Transverse colon (tissue), 4 donors: ENCODE measurements around the gene SASH1. TPM values are rescaled to one million over a fixed set of nuclear protein-coding genes. Genes with fewer than 3 reads are reported as not detected.

ENCODE experiments used
- DNase-seq: peaks from one replicate; pipeline ENCODE4 v3.0.0-alpha.2; 2019
- H3K27ac ChIP-seq, 4 donors: fragments of 200-600 bp; sonication (generic); 2 replicates each; pipeline ENCODE4 v1.5.1; 2016 to 2018; ENCODE audit warnings: inconsistent platforms in 4 of 4
- H3K27me3 ChIP-seq: fragments of 200-600 bp; sonication (generic); 2 replicates; pipeline ENCODE4 v1.5.1; 2017; ENCODE audit warnings: inconsistent platforms
- H3K36me3 ChIP-seq, 4 donors: fragments of 200-600 bp; sonication (generic); 2 replicates each; pipeline ENCODE4 v1.5.1; 2017 to 2019; ENCODE audit warnings: inconsistent platforms in 4 of 4
- H3K4me1 ChIP-seq, 4 donors: fragments of 200-600 bp; sonication (generic); 2 replicates each; pipeline ENCODE4 v1.5.1; 2017 to 2020; ENCODE audit warnings: inconsistent platforms in 4 of 4
- H3K4me3 ChIP-seq, 4 donors: fragments of 200-600 bp; sonication (generic); 1 replicate in 1 of 4; 2 replicates in 3 of 4; pipeline versions ENCODE4 v1.5.1 to v1.6.1; 2017 to 2019; ENCODE audit warnings: inconsistent platforms in 4 of 4
- H3K9me3 ChIP-seq, 2 donors: fragments of 200-600 bp; sonication (generic); 2 replicates each; pipeline ENCODE4 v1.5.1; 2017 to 2019; ENCODE audit warnings: inconsistent platforms in 2 of 2
- EP300 ChIP-seq: sonication (generic); formaldehyde crosslinking; IDR thresholded peaks from one replicate; pipeline ENCODE4 v1.6.1; 2017; ENCODE audit warnings: antibody characterized with exemption, low read depth
- POLR2A ChIP-seq: fragments of 450-650 bp; IDR thresholded peaks from one replicate; pipeline ENCODE4 v1.6.1; 2016; ENCODE audit warnings: antibody characterized with exemption, mild to moderate bottlenecking, moderate library complexity
- POLR2AphosphoS5 ChIP-seq, 3 donors: sonication (generic); formaldehyde crosslinking; IDR thresholded peaks; one replicate each; pipeline ENCODE4 v1.6.1; 2016; ENCODE audit warnings: antibody characterized with exemption in 3 of 3
- WGBS, 2 donors: methylation state at CpG; one replicate each; pipeline ENCODE4 v1.1.5; 2018; ENCODE audit warnings: low coverage in 1 of 2; 5-methylcytosine and 5-hydroxymethylcytosine counted together
- in situ Hi-C, 4 donors: fragments of 200-750 bp; cut with MboI; loops; one replicate each; pipeline versions ENCODE4 v1.15.0 to v1.15.1; 2017; ENCODE audit warnings: low sequenced_read_pairs in 3 of 4, low pct_ligation_motif_present in 1 of 4, low pct_unique_long_range_greater_than_20kb in 1 of 4
- intact Hi-C: fragments of 100-400 bp; cut with DNase I; formaldehyde crosslinking; loops from one replicate; pipeline ENCODE4 v1.15.1; 2023; ENCODE audit warnings: low total_unique reads
- total RNA-seq, 4 donors: library from RNA; depleted of rRNA; stranded (reverse); fragments of >200 nt; gene quantifications; one replicate each; pipeline ENCODE4 v1.1.0, GENCODE V29; 2016
- TF ChIP-seq, protein P1 (sequence below), 5 experiments: fragments of 200-600 bp in 3 of 5; fragments of 450-650 bp in 2 of 5; sonication (generic) in 3 of 5; IDR thresholded peaks; 1 replicate in 2 of 5; 2 replicates in 3 of 5; pipeline ENCODE4 v1.5.1; 2016 to 2017; ENCODE audit warnings: antibody characterized with exemption in 5 of 5, inconsistent platforms in 3 of 5, mild to moderate bottlenecking in 2 of 5, moderate library complexity in 1 of 5

Gene SASH1
- total RNA-seq, 4 donors from 2014 or later: 16.5 to 71.6 (median 28.7) TPM

- Histone ChIP-seq H3K36me3 (no peaks in the 10 kb centered on the region), H3K9me3 (no peaks in the 10 kb centered on the region), H3K27ac (no peak overlapping the region), H3K4me1 (peaks cover 0 to 6% (median 0%) of the 10 kb centered on the region in 4 donors), H3K4me3 (no peak overlapping the region), H3K27me3 (no peaks in the 10 kb centered on the region)
- intact Hi-C loops: no loop called here
- no peak for TF ChIP-seq EP300
- no peak for TF ChIP-seq POLR2A
- no peak for TF ChIP-seq POLR2AphosphoS5 (IDR thresholded peaks at IDR 0.05)
- TF ChIP-seq, protein P1, sequence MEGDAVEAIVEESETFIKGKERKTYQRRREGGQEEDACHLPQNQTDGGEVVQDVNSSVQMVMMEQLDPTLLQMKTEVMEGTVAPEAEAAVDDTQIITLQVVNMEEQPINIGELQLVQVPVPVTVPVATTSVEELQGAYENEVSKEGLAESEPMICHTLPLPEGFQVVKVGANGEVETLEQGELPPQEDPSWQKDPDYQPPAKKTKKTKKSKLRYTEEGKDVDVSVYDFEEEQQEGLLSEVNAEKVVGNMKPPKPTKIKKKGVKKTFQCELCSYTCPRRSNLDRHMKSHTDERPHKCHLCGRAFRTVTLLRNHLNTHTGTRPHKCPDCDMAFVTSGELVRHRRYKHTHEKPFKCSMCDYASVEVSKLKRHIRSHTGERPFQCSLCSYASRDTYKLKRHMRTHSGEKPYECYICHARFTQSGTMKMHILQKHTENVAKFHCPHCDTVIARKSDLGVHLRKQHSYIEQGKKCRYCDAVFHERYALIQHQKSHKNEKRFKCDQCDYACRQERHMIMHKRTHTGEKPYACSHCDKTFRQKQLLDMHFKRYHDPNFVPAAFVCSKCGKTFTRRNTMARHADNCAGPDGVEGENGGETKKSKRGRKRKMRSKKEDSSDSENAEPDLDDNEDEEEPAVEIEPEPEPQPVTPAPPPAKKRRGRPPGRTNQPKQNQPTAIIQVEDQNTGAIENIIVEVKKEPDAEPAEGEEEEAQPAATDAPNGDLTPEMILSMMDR (IDR thresholded peaks at IDR 0.05): no peak
- no peak for DNase-seq
- WGBS, 2 donors: 92 to 93% methylated on average over 2 to 7 of the region's 7 CpGs
- in situ Hi-C loops: no loop called here
Measured at GRCh38 chr6:148431840-148432239, 89.2 kb downstream of the SASH1 start.

DNA sequence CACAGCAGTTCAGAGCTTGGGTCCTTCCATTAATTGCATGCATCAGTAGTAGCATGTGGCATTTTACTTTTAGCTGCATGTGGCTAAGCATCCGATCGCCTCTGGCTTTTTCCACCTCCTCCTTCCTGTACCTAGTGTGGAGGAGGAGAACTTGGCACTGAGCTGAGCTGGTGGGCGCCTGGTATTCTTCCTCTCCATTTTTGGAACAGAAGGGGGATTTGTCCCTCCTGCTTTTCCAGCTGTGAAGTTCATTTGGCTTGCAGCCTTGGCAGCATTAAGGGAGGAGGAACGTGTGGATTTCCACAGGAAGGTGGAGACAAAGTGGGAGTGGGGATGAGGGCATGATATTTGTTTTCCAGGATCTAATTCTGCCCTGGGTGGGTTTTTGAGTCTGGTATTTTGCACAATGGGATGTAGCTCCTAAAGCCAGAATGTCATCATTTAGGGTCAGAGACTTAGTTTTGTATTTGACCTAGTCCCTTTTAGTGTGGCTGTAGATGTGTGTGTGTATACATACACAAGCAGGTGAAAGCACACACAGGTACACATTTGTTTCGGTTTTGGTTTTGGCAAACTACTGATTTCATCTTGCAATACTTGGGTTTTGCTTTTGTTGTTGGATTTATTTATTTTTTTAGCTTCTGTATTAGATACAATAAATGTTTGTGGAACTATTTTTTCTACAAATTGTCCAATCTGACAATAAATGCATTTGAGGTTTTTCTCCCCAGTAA, 90.0 kb downstream of the SASH1 start:
- WGBS, 2 donors: 52 to 57% methylated on average over 2 to 5 of the region's 5 CpGs
- Histone ChIP-seq H3K36me3 (no peaks in the 10 kb centered on the region), H3K27me3 (no peaks in the 10 kb centered on the region), H3K4me1 (peaks cover 0 to 6% (median 0%) of the 10 kb centered on the region in 4 donors), H3K9me3 (no peaks in the 10 kb centered on the region), H3K27ac (no peak overlapping the region), H3K4me3 (no peak overlapping the region)
- intact Hi-C loops (no loop called here), in situ Hi-C loops (no loop called here)
- no peak for DNase-seq
- TF ChIP-seq EP300 (no peak), POLR2AphosphoS5 (IDR thresholded peaks at IDR 0.05) (no peak), POLR2A (no peak)
- TF ChIP-seq, protein P1 (IDR thresholded peaks at IDR 0.05): no peak

- intact Hi-C loops: no loop called here
- Histone ChIP-seq H3K27ac (no peak overlapping the region), H3K4me3 (no peak overlapping the region), H3K36me3 (no peaks in the 10 kb centered on the region), H3K4me1 (peaks cover 0 to 6% (median 0%) of the 10 kb centered on the region in 4 donors), H3K9me3 (no peaks in the 10 kb centered on the region), H3K27me3 (no peaks in the 10 kb centered on the region)
- DNase-seq: no peak
- in situ Hi-C loops: no loop called here
- WGBS, 2 donors: 62 to 66% methylated on average over 2 of the region's 2 CpGs
- TF ChIP-seq, protein P1 (IDR thresholded peaks at IDR 0.05): no peak
- no peak for TF ChIP-seq EP300
- no peak for TF ChIP-seq POLR2AphosphoS5 (IDR thresholded peaks at IDR 0.05)
- TF ChIP-seq POLR2A: no peak
Measured at GRCh38 chr6:148435386-148435785, 92.7 kb downstream of the SASH1 start.

GRCh38 chr6:148436466-148436865, 93.8 kb downstream of the SASH1 start:
- Histone ChIP-seq H3K4me3 (no peak overlapping the region), H3K27me3 (no peaks in the 10 kb centered on the region), H3K36me3 (no peaks in the 10 kb centered on the region), H3K4me1 (peaks cover 0 to 6% (median 3%) of the 10 kb centered on the region in 4 donors), H3K9me3 (no peaks in the 10 kb centered on the region), H3K27ac (no peak overlapping the region)
- TF ChIP-seq, protein P1 (IDR thresholded peaks at IDR 0.05): no peak
- no peak for TF ChIP-seq POLR2A
- no peak for TF ChIP-seq EP300
- TF ChIP-seq POLR2AphosphoS5 (IDR thresholded peaks at IDR 0.05): no peak
- 88 to 90% methylated on average over 1 of the region's 1 CpG for WGBS, 2 donors
- no peak for DNase-seq
- intact Hi-C loops: no loop called here
- in situ Hi-C loops: no loop called here
